Stomach (tissue), 4 donors: ENCODE measurements around the gene ANKS1B.

ENCODE experiments used
- EP300 ChIP-seq: sonication (generic); formaldehyde crosslinking; IDR thresholded peaks from one replicate; pipeline ENCODE4 v1.6.1; 2017; ENCODE audit warnings: antibody characterized with exemption
- POLR2AphosphoS5 ChIP-seq, 3 donors: sonication (generic); formaldehyde crosslinking; IDR thresholded peaks; one replicate each; pipeline ENCODE4 v1.6.1; 2016; ENCODE audit warnings: antibody characterized with exemption in 3 of 3
- TF ChIP-seq, protein P1 (sequence below), 7 experiments: fragments of 450-650 bp in 4 of 7; fragments of 200-600 bp in 3 of 7; sonication (generic) in 3 of 7; IDR thresholded peaks; one replicate each; pipeline ENCODE4 v1.5.1; 2016 to 2019; ENCODE audit warnings: antibody characterized with exemption in 7 of 7, control low read depth in 2 of 7, mild to moderate bottlenecking in 1 of 7

DNA sequence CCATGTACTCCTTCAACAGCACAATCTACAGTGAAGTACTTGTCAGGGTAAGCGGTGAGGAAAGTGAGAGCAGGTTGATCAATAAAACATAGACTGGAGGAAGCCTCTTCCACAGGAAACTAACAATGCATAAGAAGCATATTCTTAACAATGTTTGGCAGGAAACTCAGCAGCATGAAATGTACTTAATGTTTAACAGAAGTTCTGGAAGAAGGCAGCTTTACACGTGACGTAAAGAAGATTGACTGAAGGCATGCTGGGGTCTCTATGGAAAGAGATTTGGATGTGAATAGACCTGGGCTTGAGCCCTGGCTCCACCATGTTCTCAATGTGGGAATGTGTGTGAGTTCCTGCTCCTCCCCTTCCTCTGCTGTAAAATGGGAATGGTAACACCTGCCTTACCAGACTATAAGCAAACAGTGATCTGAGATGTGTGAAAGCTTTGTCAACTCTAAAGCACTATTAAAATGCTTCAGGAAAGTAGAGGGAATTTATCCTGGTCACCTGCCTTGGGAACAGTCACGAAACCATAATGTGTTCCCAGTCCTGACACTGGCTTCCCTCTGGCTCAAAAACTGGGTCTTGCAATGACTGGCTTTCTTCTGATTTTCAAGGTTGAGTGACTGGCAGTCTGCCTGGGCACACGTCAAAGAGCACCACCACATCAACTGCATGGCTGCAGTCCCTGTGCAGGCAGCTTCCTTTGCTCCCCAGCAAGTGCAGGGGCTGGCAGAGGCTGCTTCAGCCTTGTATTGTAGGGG lies 955.0 kb downstream of the ANKS1B start:
- TF ChIP-seq, protein P1, sequence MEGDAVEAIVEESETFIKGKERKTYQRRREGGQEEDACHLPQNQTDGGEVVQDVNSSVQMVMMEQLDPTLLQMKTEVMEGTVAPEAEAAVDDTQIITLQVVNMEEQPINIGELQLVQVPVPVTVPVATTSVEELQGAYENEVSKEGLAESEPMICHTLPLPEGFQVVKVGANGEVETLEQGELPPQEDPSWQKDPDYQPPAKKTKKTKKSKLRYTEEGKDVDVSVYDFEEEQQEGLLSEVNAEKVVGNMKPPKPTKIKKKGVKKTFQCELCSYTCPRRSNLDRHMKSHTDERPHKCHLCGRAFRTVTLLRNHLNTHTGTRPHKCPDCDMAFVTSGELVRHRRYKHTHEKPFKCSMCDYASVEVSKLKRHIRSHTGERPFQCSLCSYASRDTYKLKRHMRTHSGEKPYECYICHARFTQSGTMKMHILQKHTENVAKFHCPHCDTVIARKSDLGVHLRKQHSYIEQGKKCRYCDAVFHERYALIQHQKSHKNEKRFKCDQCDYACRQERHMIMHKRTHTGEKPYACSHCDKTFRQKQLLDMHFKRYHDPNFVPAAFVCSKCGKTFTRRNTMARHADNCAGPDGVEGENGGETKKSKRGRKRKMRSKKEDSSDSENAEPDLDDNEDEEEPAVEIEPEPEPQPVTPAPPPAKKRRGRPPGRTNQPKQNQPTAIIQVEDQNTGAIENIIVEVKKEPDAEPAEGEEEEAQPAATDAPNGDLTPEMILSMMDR (IDR thresholded peaks at IDR 0.05): no peak
- TF ChIP-seq EP300 (no peak), POLR2AphosphoS5 (IDR thresholded peaks at IDR 0.05) (no peak)
